HepG2 (cell line): Measurements from ENCODE around the gene NOL4L. TPM values are rescaled to one million over a fixed set of nuclear protein-coding genes. Genes with fewer than 3 reads are reported as not detected.

Source experiments
- ATAC-seq: fragments of 200-7000 bp; cut with Tn5 transposase; 3 replicates; pipeline ENCODE4 v1.9.1; 2020; ENCODE audit warnings: mild to moderate bottlenecking, moderate library complexity
- BruUV-seq: library from RNA; stranded (reverse); fragments of 400-500 nt; replicated peaks from 2 replicates; lab custom pipeline; 2021; lab: Mats Ljungman, UMichigan
- CTCF ChIA-PET: fragments of 300-600 bp; formaldehyde crosslinking; extraction: SDS; loops from one replicate; lab custom pipeline; 2021; ENCODE audit warnings: low total read pairs, inconsistent platforms, low intra/inter-chr PET ratio; lab: Yijun Ruan, JAX
- POLR2A ChIA-PET: fragments of 350-600 bp; sonication (Branson Sonifier 250); formaldehyde crosslinking; loops from one replicate; lab custom pipeline; 2020; ENCODE audit warnings: antibody characterized with exemption, inconsistent platforms; lab: Yijun Ruan, JAX
- DNase-seq: peaks from one replicate; pipeline ENCODE4 v3.0.0-alpha.2; 2015; ENCODE audit warnings: low spot score
- FAIRE-seq: peaks from 3 replicates; lab custom pipeline; 2011; peaks lifted over from hg19 to GRCh38; lab: Jason Lieb, UNC
- H2AFZ ChIP-seq: one replicate; pipeline ENCODE4 v1.6.1; 2011; ENCODE audit warnings: low read length, inconsistent platforms
- H3K27ac ChIP-seq: fragments of 300-600 bp; 3 replicates; pipeline ENCODE4 v1.8.0; 2011; ENCODE audit warnings: mixed run types, mild to moderate bottlenecking, mixed read lengths, low read length, inconsistent platforms; ENCODE audit not compliant: insufficient read depth; ENCODE audit errors: extremely low read length
- H3K27me3 ChIP-seq, 2 experiments: fragments of 200-600 bp in 1 of 2; 2 replicates in 1 of 2; 3 replicates in 1 of 2; pipeline versions ENCODE4 v1.6.0 to v1.8.0; 2011; ENCODE audit warnings: low read length in 2 of 2, mild to moderate bottlenecking in 2 of 2, moderate library complexity in 2 of 2, inconsistent platforms in 1 of 2; ENCODE audit not compliant: insufficient read depth in 2 of 2, control insufficient read depth in 1 of 2
- H3K36me3 ChIP-seq, 2 experiments: fragments of 200-600 bp in 1 of 2; replicated peaks in 1 of 2; 2 replicates in 1 of 2; 3 replicates in 1 of 2; pipeline versions ENCODE4 v1.5.1 to v1.8.0; 2011; ENCODE audit warnings: low read length in 2 of 2, inconsistent platforms in 1 of 2; ENCODE audit not compliant: insufficient read depth in 2 of 2, control insufficient read depth in 1 of 2
- H3K4me1 ChIP-seq: 2 replicates; pipeline ENCODE4 v1.5.1; 2012; ENCODE audit warnings: low read length, inconsistent platforms; ENCODE audit not compliant: insufficient read depth
- H3K4me2 ChIP-seq: 2 replicates; pipeline ENCODE4 v1.6.0; 2011; ENCODE audit warnings: low read depth, low read length, inconsistent platforms
- H3K4me3 ChIP-seq, 3 experiments: fragments of 200-600 bp in 1 of 3; sonication (generic), shearing (Covaris generic) in 1 of 3; replicated peaks in 1 of 3; 2 replicates each; pipeline ENCODE4 v1.5.1; 2011 to 2016; ENCODE audit warnings: low read length in 3 of 3, inconsistent platforms in 2 of 3, low read depth in 2 of 3, mild to moderate bottlenecking in 2 of 3, control low read depth in 1 of 3, mixed read lengths in 1 of 3; ENCODE audit not compliant: insufficient read depth in 1 of 3
- H3K79me2 ChIP-seq: one replicate; pipeline ENCODE4 v1.6.1; 2011; ENCODE audit warnings: low read length, inconsistent platforms; ENCODE audit not compliant: insufficient read depth
- H3K9ac ChIP-seq: 2 replicates; pipeline ENCODE4 v1.6.0; 2011; ENCODE audit warnings: mild to moderate bottlenecking, low read depth, low read length, inconsistent platforms; ENCODE audit not compliant: insufficient read depth
- H3K9me3 ChIP-seq: 2 replicates; pipeline ENCODE4 v1.5.1; 2012; ENCODE audit warnings: mild to moderate bottlenecking, low read length
- H4K20me1 ChIP-seq: 2 replicates; pipeline ENCODE4 v1.6.0; 2011; ENCODE audit warnings: inconsistent platforms, mild to moderate bottlenecking, low read length, moderate library complexity; ENCODE audit not compliant: insufficient read depth
- DZIP1 ChIP-seq: sonication (generic); formaldehyde crosslinking; IDR thresholded peaks from 2 replicates; pipeline ENCODE4 v1.5.0; 2020; ENCODE audit warnings: mild to moderate bottlenecking, missing genetic modification reagents
- MEF2D ChIP-seq: sonication (generic); formaldehyde crosslinking; IDR thresholded peaks from 2 replicates; pipeline ENCODE4 v1.5.1; 2020; ENCODE audit warnings: mild to moderate bottlenecking, missing genetic modification reagents
- PITX1 ChIP-seq: sonication (generic); formaldehyde crosslinking; IDR thresholded peaks from 2 replicates; pipeline ENCODE4 v1.5.1; 2020; ENCODE audit warnings: mild to moderate bottlenecking, missing genetic modification reagents
- POLR2G ChIP-seq: fragments of 200-400 bp; formaldehyde crosslinking; IDR thresholded peaks from 2 replicates; pipeline ENCODE4 v1.6.1; 2018; ENCODE audit warnings: mild to moderate bottlenecking, low read depth, low read length, moderate library complexity
- ZMYM3 ChIP-seq: sonication (generic); formaldehyde crosslinking; IDR thresholded peaks from 2 replicates; pipeline ENCODE4 v1.5.1; 2020; ENCODE audit warnings: mild to moderate bottlenecking, missing genetic modification reagents
- ZNF550 ChIP-seq: sonication (generic); formaldehyde crosslinking; IDR thresholded peaks from 2 replicates; pipeline ENCODE4 v1.4.0; 2020; ENCODE audit warnings: mild to moderate bottlenecking, missing genetic modification reagents, borderline replicate concordance
- ZNF687 ChIP-seq: sonication (generic); formaldehyde crosslinking; IDR thresholded peaks from 2 replicates; pipeline ENCODE4 v1.5.1; 2020; ENCODE audit warnings: mild to moderate bottlenecking, missing genetic modification reagents, moderate library complexity
- WGBS: methylation state at CpG from one replicate; pipeline ENCODE4 v1.1.6; 2017; ENCODE audit warnings: low lambda C conversion rate; 5-methylcytosine and 5-hydroxymethylcytosine counted together
- in situ Hi-C: cut with HindIII; loops from 2 replicates; pipeline ENCODE4 v1.10.0; 2017; ENCODE audit warnings: low pct_unique_long_range_greater_than_20kb; ENCODE audit not compliant: extremely low pct_ligation_motif_present
- intact Hi-C: fragments of 100-400 bp; cut with micrococcal nuclease; formaldehyde crosslinking; loops from one replicate; pipeline ENCODE4 v1.10.0; 2022; ENCODE audit not compliant: unreplicated experiment
- polyA plus RNA-seq, 8 experiments: library from polyadenylated mRNA; depleted of rRNA in 3 of 8; stranded (reverse) in 7 of 8; unstranded in 1 of 8; fragments of >200 nt; fragmentation: Illumina TruSeq in 4 of 8; extraction: Trizol in 4 of 8; gene quantifications; 2 replicates each; pipeline versions ENCODE4 v1.2.1 to v1.2.3, GENCODE V29; 2011 to 2016; ENCODE audit warnings: low read depth in 4 of 8, missing spikeins in 1 of 8, mixed read lengths in 1 of 8; ENCODE audit not compliant: insufficient read depth in 1 of 8
- total RNA-seq, 5 experiments: library from RNA; depleted of rRNA; stranded (reverse); fragments of >200 nt; fragmentation: Illumina TruSeq; extraction: Trizol; gene quantifications; 2 replicates each; pipeline ENCODE4 v1.2.3, GENCODE V29; 2016; ENCODE audit warnings: low read depth in 1 of 5
- TF ChIP-seq, protein P1 (sequence below): sonication (generic); formaldehyde crosslinking; IDR thresholded peaks from 2 replicates; pipeline ENCODE4 v1.8.0; 2022; ENCODE audit warnings: missing genetic modification reagents, mild to moderate bottlenecking, inconsistent platforms, borderline replicate concordance
- TF ChIP-seq, protein P2 (sequence below): IDR thresholded peaks from 2 replicates; pipeline ENCODE4 v1.6.1; 2016; ENCODE audit warnings: mild to moderate bottlenecking, missing biosample characterization, missing genetic modification reagents

Gene NOL4L
- total and polyA plus RNA-seq, 2 of the 13 experiments (the other 11 are each of a cell fraction or from before 2014, with no cell fraction given), result 16.6 to 35.4 TPM

- TF ChIP-seq, protein P1, sequence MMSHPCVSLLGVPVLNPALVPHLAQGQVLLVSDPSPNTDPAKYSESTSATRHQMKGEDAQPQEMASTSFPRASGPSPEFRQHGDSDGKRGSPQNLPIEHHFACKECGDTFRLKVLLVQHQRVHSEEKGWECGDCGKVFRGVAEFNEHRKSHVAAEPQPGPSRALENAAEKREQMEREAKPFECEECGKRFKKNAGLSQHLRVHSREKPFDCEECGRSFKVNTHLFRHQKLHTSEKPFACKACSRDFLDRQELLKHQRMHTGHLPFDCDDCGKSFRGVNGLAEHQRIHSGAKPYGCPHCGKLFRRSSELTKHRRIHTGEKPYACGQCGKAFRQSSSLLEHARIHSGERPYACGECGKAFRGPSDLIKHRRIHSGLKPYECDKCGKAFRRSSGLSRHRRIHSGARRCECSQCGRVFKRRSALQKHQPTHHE (CRISPR knock-in tag), result no peak
Measured at GRCh38 chr20:32567384-32568178, 17.6 kb downstream of the NOL4L start (continued).

- Histone ChIP-seq H3K27ac (no peak overlapping the region), H3K27me3 (no peaks in the 10 kb centered on the region), H4K20me1 (0 out of 2 replicates have a peak, but pooled peaks cover 5% of the 10 kb centered on the region), H3K9ac (no peak overlapping the region), H3K4me3 (no peak overlapping the region), H3K4me1 (peaks cover 94% of the 10 kb centered on the region), H3K4me2 (no peak overlapping the region), H3K79me2 (peaks cover 4% of the 10 kb centered on the region), H2AFZ (no peak overlapping the region), H3K9me3 (no peaks in the 10 kb centered on the region), H3K36me3 (no peaks in the 10 kb centered on the region)
- 72% methylated on average over 12 of the region's 12 CpGs for WGBS
- in situ Hi-C loops, result no loop called here
- ATAC-seq (no peak), DNase-seq (no peak), FAIRE-seq (no peak)
- intact Hi-C loops, result no loop called here
- no TSS peak for BruUV-seq
- ChIA-PET POLR2A (interaction anchor here (1.3 to 2.2 kb wide), 3 partner anchors 10 to 15 kb away, joined by 3 to 7 read pairs (median 6); no protein-coding TSS in a partner anchor), CTCF (no interaction called here)
- TF ChIP-seq ZNF687, result peak; percentile 31; the same call in 1 of the 2 replicates
- TF ChIP-seq ZNF550 (CRISPR knock-in tag), result no peak
- no peak; the same call in 1 of the 2 replicates for TF ChIP-seq DZIP1 (CRISPR knock-in tag)
- 0 out of 2 replicates have a peak, but pooled peaks have one; percentile 17 for TF ChIP-seq PITX1 (CRISPR knock-in tag)
- peak; percentile 50; the same call in 1 of the 2 replicates for TF ChIP-seq ZMYM3 (CRISPR knock-in tag)
- TF ChIP-seq, protein P2, sequence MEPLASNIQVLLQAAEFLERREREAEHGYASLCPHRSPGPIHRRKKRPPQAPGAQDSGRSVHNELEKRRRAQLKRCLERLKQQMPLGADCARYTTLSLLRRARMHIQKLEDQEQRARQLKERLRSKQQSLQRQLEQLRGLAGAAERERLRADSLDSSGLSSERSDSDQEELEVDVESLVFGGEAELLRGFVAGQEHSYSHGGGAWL (CRISPR knock-in tag), result no peak
- 0 out of 2 replicates have a peak, but pooled peaks have one; percentile 48 for TF ChIP-seq MEF2D (CRISPR knock-in tag)
- no peak for TF ChIP-seq POLR2G
Measured at GRCh38 chr20:32566379-32567374, 18.5 kb downstream of the NOL4L start.
